Measurements from ENCODE around the gene TH. TPM values are rescaled to one million over a fixed set of nuclear protein-coding genes. Genes with fewer than 3 reads are reported as not detected.
A peak's percentile ranks its signal among the peaks of the same experiment; 100 is the strongest.

Gene TH
- total RNA-seq, 1 donor from 2014 or later = 2.0 TPM

DNA sequence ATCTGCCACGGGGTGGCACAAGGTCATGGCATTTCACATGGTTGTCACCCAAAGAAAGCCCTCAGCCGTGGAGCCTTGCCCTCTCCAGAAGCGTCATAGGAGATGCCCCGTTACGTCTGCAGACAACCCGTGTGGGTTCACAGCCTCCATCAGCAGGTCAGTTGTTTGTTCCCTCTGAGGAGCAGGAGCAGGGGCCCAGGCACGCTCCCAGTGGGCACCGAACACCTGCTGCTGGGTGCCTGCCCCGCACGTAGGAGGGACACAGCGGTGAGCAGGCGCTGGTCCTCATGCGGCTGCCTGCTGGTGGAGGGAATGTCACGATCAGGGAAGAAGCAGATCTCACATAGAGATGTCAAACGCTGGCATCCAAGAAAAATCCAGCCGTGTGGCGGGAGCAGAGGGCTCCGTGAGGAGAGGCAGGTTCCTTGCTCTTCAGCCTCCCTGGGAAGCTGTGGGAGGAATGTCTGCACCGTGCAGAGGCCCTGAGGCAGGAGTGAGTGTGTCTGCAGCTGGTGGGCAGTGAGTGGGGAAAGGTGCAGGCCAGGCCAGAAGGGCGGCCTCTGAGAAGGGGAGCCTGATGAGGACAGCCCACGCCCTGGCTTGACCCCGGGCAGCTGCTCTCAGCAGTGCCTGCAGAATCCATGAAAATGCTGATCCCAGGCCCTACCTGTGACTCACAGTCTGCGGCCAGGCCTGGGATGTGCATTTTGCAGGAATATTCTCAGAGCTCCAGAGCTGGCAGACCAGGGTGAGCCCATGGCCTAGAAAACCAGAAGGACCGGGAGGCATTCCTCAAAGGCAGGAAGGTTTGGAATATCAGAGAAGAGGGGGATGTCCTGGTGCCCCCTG, 36.4 kb upstream of the TH start:
- H2AFZ ChIP-seq (replicated peaks) = no peak overlapping the region
- no peaks in the 10 kb centered on the region for H3K36me3 Mint-ChIP-seq
- H3K4me2 ChIP-seq = no peak overlapping the region
- no peaks in the 10 kb centered on the region for H3K9me3 ChIP-seq (ENCODE audit: low read depth)
- peaks cover 11% of the 10 kb centered on the region for H3K27me3 Mint-ChIP-seq (ENCODE audit: insufficient read depth, low read depth)
- H3K4me1 Mint-ChIP-seq = peaks cover 32% of the 10 kb centered on the region
- no peak overlapping the region for H3K27ac ChIP-seq
- H3K4me3 Mint-ChIP-seq = peak overlapping the region; percentile 62
- H3F3A ChIP-seq (ENCODE audit: low read depth) = peaks cover 7% of the 10 kb centered on the region
- peaks cover 3% of the 10 kb centered on the region for H3K27me3 ChIP-seq
- H3K4me1 ChIP-seq = peaks cover 29% of the 10 kb centered on the region
- H3K36me3 ChIP-seq = no peaks in the 10 kb centered on the region
- H3K9ac ChIP-seq = no peak overlapping the region
- H4K20me1 ChIP-seq (ENCODE audit: low read depth) = no peaks in the 10 kb centered on the region
- no peaks in the 10 kb centered on the region for H3K9me3 Mint-ChIP-seq
- no peak for DNase-seq (ENCODE audit: low spot score)
- H3K27ac Mint-ChIP-seq = peak overlapping the region; percentile 90
- no peaks in the 10 kb centered on the region for H3K79me2 ChIP-seq (ENCODE audit: low read depth)
- H3K4me3 ChIP-seq = no peak overlapping the region
- TF ChIP-seq, protein P1, sequence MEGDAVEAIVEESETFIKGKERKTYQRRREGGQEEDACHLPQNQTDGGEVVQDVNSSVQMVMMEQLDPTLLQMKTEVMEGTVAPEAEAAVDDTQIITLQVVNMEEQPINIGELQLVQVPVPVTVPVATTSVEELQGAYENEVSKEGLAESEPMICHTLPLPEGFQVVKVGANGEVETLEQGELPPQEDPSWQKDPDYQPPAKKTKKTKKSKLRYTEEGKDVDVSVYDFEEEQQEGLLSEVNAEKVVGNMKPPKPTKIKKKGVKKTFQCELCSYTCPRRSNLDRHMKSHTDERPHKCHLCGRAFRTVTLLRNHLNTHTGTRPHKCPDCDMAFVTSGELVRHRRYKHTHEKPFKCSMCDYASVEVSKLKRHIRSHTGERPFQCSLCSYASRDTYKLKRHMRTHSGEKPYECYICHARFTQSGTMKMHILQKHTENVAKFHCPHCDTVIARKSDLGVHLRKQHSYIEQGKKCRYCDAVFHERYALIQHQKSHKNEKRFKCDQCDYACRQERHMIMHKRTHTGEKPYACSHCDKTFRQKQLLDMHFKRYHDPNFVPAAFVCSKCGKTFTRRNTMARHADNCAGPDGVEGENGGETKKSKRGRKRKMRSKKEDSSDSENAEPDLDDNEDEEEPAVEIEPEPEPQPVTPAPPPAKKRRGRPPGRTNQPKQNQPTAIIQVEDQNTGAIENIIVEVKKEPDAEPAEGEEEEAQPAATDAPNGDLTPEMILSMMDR (IDR thresholded peaks at IDR 0.05) = no peak
- TF ChIP-seq EZH2 (IDR thresholded peaks at IDR 0.05) (no peak), EZH2phosphoT487 (IDR thresholded peaks at IDR 0.05) (no peak)

DNA sequence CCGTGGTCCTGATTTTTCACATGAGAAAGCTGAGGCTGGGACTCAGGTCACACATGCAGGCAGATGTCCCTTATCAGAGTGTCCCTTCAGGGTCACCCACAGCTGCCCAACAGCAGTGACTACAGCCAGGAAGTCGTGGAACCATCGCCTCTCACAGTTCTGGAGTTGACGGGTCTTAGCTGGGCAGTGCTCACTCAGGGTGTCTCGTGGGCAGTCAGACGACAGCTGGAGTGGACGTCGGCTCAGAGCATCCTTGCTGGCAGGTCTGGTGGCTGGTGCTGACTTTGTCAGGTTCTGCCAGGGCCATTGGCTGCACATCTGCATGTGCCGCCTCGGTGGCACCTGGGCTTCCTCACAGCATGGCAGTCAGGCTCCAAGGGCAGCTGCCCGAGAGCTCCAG, 35.6 kb upstream of the TH start:
- H3K36me3 Mint-ChIP-seq = no peaks in the 10 kb centered on the region
- no peaks in the 10 kb centered on the region for H3K36me3 ChIP-seq
- H3K4me1 Mint-ChIP-seq = peaks cover 25% of the 10 kb centered on the region
- H3K4me1 ChIP-seq = peaks cover 21% of the 10 kb centered on the region
- no peaks in the 10 kb centered on the region for H3K9me3 ChIP-seq (ENCODE audit: low read depth)
- DNase-seq (ENCODE audit: low spot score) = no peak
- no peak overlapping the region for H3K4me2 ChIP-seq
- H3K9me3 Mint-ChIP-seq = no peaks in the 10 kb centered on the region
- peaks cover 7% of the 10 kb centered on the region for H3F3A ChIP-seq (ENCODE audit: low read depth)
- no peaks in the 10 kb centered on the region for H3K79me2 ChIP-seq (ENCODE audit: low read depth)
- H3K4me3 Mint-ChIP-seq = no peak overlapping the region
- H3K27me3 Mint-ChIP-seq (ENCODE audit: insufficient read depth, low read depth) = peaks cover 6% of the 10 kb centered on the region
- H4K20me1 ChIP-seq (ENCODE audit: low read depth) = no peaks in the 10 kb centered on the region
- no peak for TF ChIP-seq EZH2 (IDR thresholded peaks at IDR 0.05)
- TF ChIP-seq, protein P1 (IDR thresholded peaks at IDR 0.05) = no peak
- TF ChIP-seq EZH2phosphoT487 (IDR thresholded peaks at IDR 0.05) = no peak
- H3K27me3 ChIP-seq = peaks cover 3% of the 10 kb centered on the region
- no peak overlapping the region for H3K4me3 ChIP-seq
- H3K9ac ChIP-seq = no peak overlapping the region
- no peak overlapping the region for H3K27ac Mint-ChIP-seq
- no peak overlapping the region for H2AFZ ChIP-seq (replicated peaks)
- no peak overlapping the region for H3K27ac ChIP-seq

DNA sequence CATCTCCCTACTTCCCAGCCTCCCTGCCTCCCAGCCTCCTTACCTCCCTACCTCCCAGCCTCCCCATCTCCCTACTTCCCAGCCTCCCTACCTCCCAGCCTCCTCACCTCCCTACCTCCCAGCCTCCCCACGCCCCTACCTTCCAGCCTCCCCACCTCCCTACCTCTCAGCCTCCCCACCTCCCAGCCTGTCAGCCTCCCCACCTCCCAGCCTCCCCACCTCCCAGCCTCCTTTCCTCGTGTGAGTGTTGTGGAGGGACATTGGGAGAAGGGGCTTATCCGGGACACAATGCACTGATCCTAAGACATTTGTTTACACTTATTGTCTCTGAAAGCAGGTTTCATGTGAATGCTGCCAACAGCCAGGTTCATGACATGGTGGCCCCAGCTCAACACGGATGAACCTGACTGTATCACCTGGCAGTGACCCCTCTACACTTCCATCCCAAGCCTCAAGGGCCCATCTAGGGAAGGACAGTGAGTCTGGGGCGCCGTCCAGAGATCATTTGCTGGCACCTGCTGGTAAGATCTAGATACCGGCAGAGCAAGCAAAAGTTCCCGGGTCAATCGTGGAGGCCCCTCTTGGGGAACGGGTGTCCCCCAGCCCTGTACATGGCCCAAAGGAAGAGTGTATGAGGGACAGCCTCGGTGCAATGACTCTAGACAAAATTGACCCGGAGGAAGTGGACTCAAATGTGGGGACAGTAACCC, 34.5 kb upstream of the TH start:
- Histone ChIP-seq H3K9me3 (ENCODE audit: low read depth) (no peaks in the 10 kb centered on the region), H2AFZ (replicated peaks) (no peak overlapping the region)
- H3K9me3 Mint-ChIP-seq = peaks cover 1% of the 10 kb centered on the region

More for the DNA sequence above, 34.5 kb upstream of the TH start:
- Histone ChIP-seq H4K20me1 (ENCODE audit: low read depth) (no peaks in the 10 kb centered on the region), H3K36me3 (no peaks in the 10 kb centered on the region), H3K9ac (no peak overlapping the region), H3K4me1 (peaks cover 14% of the 10 kb centered on the region), H3K79me2 (ENCODE audit: low read depth) (no peaks in the 10 kb centered on the region), H3K27ac (no peak overlapping the region), H3K4me3 (no peak overlapping the region), H3F3A (ENCODE audit: low read depth) (peaks cover 7% of the 10 kb centered on the region), H3K4me2 (no peak overlapping the region), H3K27me3 (peaks cover 3% of the 10 kb centered on the region)
- Mint-ChIP-seq H3K4me3 (no peak overlapping the region), H3K4me1 (peaks cover 17% of the 10 kb centered on the region), H3K36me3 (no peaks in the 10 kb centered on the region), H3K27ac (no peak overlapping the region), H3K27me3 (ENCODE audit: insufficient read depth, low read depth) (peaks cover 7% of the 10 kb centered on the region)
- DNase-seq (ENCODE audit: low spot score) = no peak
- TF ChIP-seq, protein P1 (IDR thresholded peaks at IDR 0.05) = no peak
- TF ChIP-seq EZH2phosphoT487 (IDR thresholded peaks at IDR 0.05) = no peak
- TF ChIP-seq EZH2 (IDR thresholded peaks at IDR 0.05) = no peak

Data from neural progenitor cell (in vitro differentiated cells).